ENCODE data around the gene PRDM2.
A peak's percentile ranks its signal among the peaks of the same experiment; 100 is the strongest.

Gene PRDM2

GRCh38 chr1:13813398-13814012 is 113.5 kb downstream of the PRDM2 start:
- DNase-seq (ENCODE audit: low read depth) = peak; percentile 25

- no peak for DNase-seq (ENCODE audit: low read depth)
Measured at GRCh38 chr1:13814131-13814530, 114.1 kb downstream of the PRDM2 start.

GRCh38 chr1:13816016-13816760 is 116.2 kb downstream of the PRDM2 start:
- no peak for DNase-seq (ENCODE audit: low read depth)

- DNase-seq (ENCODE audit: low read depth) = no peak
Measured at GRCh38 chr1:13817906-13818305, 117.9 kb downstream of the PRDM2 start.

- DNase-seq (ENCODE audit: low read depth) = no peak
Measured at GRCh38 chr1:13818926-13819325, 118.9 kb downstream of the PRDM2 start.

GRCh38 chr1:13819642-13820041 is 119.7 kb downstream of the PRDM2 start:
- no peak for DNase-seq (ENCODE audit: low read depth)

GRCh38 chr1:13820055-13820454 is 120.1 kb downstream of the PRDM2 start:
- DNase-seq (ENCODE audit: low read depth) = no peak

- DNase-seq (ENCODE audit: low read depth) = no peak
Measured at GRCh38 chr1:13820456-13820855, 120.5 kb downstream of the PRDM2 start.

- DNase-seq (ENCODE audit: low read depth) = no peak
Measured at GRCh38 chr1:13823126-13823880, 123.3 kb downstream of the PRDM2 start.

GRCh38 chr1:13823936-13824335 is 123.9 kb downstream of the PRDM2 start:
- no peak for DNase-seq (ENCODE audit: low read depth)

- DNase-seq (ENCODE audit: low read depth) = no peak
Measured at GRCh38 chr1:13824626-13825025, 124.6 kb downstream of the PRDM2 start.

GRCh38 chr1:13825033-13825432 is 125.0 kb downstream of the PRDM2 start:
- DNase-seq (ENCODE audit: low read depth) = no peak

GRCh38 chr1:13826009-13826408 is 126.0 kb downstream of the PRDM2 start:
- DNase-seq (ENCODE audit: low read depth) = no peak

- DNase-seq (ENCODE audit: low read depth) = no peak
Measured at GRCh38 chr1:13826591-13826990, 126.6 kb downstream of the PRDM2 start.

- DNase-seq (ENCODE audit: low read depth) = no peak
Measured at GRCh38 chr1:13828454-13829151, 128.6 kb downstream of the PRDM2 start.

GRCh38 chr1:13829152-13829769 is 129.3 kb downstream of the PRDM2 start:
- no peak for DNase-seq (ENCODE audit: low read depth)

- no peak for DNase-seq (ENCODE audit: low read depth)
Measured at GRCh38 chr1:13830170-13830569, 130.2 kb downstream of the PRDM2 start.

GRCh38 chr1:13830616-13831280 is 130.8 kb downstream of the PRDM2 start:
- DNase-seq (ENCODE audit: low read depth) = no peak

GRCh38 chr1:13832100-13832499 is 132.1 kb downstream of the PRDM2 start:
- no peak for DNase-seq (ENCODE audit: low read depth)

GRCh38 chr1:13832536-13832935 is 132.5 kb downstream of the PRDM2 start:
- no peak for DNase-seq (ENCODE audit: low read depth)

GRCh38 chr1:13836136-13836535 is 136.1 kb downstream of the PRDM2 start:
- no peak for DNase-seq (ENCODE audit: low read depth)
